IMR-90 (cell line): ENCODE data around the gene STON2. TPM values are rescaled to one million over a fixed set of nuclear protein-coding genes. Genes with fewer than 3 reads are reported as not detected.

ENCODE experiments used
- ATAC-seq: fragments of 200-7000 bp; cut with Tn5 transposase; 2 replicates; pipeline ENCODE4 v1.9.1; 2020; ENCODE audit warnings: low read depth, mild to moderate bottlenecking, moderate library complexity
- BruUV-seq: library from RNA; stranded (reverse); fragments of 400-500 nt; replicated peaks from 2 replicates; lab custom pipeline; 2021; lab: Mats Ljungman, UMichigan
- CTCF ChIA-PET: fragments of 300-600 bp; formaldehyde crosslinking; extraction: SDS; loops from one replicate; lab custom pipeline; 2021; ENCODE audit warnings: antibody characterized with exemption; lab: Yijun Ruan, JAX
- POLR2A ChIA-PET: fragments of 300-600 bp; sonication (Branson Sonifier 250); formaldehyde crosslinking; loops from one replicate; lab custom pipeline; 2022; ENCODE audit warnings: antibody characterized with exemption; ENCODE audit not compliant: unreplicated experiment; lab: Charles Lee
- DNase-seq: peaks from one replicate; pipeline ENCODE4 v3.0.0; 2013
- H2AFZ ChIP-seq: replicated peaks from 2 replicates; pipeline ENCODE3; 2013; ENCODE audit warnings: low read length, mild to moderate bottlenecking; ENCODE audit not compliant: poor library complexity
- H2AK5ac ChIP-seq: 2 replicates; pipeline ENCODE4 v1.6.1; 2013; ENCODE audit warnings: low read depth, low read length, inconsistent platforms
- H2AK9ac ChIP-seq: replicated peaks from 2 replicates; pipeline ENCODE3; 2013; ENCODE audit warnings: mild to moderate bottlenecking, low read depth, low read length, moderate library complexity; ENCODE audit not compliant: poor library complexity
- H2BK120ac ChIP-seq: 2 replicates; pipeline ENCODE4 v1.6.1; 2013; ENCODE audit warnings: low read depth, low read length, inconsistent platforms
- H2BK15ac ChIP-seq: 3 replicates; pipeline ENCODE4 v1.6.1; 2013; ENCODE audit warnings: low read depth, low read length, inconsistent platforms
- H2BK20ac ChIP-seq: 2 replicates; pipeline ENCODE4 v1.6.1; 2013; ENCODE audit warnings: low read depth, mild to moderate bottlenecking, inconsistent platforms, low read length, moderate library complexity
- H2BK5ac ChIP-seq: 2 replicates; pipeline ENCODE4 v1.6.1; 2013; ENCODE audit warnings: mild to moderate bottlenecking, low read depth, low read length, inconsistent platforms; ENCODE audit not compliant: poor library complexity, severe bottlenecking
- H3K14ac ChIP-seq: replicated peaks from 2 replicates; pipeline ENCODE4 v1.6.1; 2013; ENCODE audit warnings: low read depth, low read length, inconsistent platforms
- H3K18ac ChIP-seq: 2 replicates; pipeline ENCODE4 v1.6.1; 2013; ENCODE audit warnings: low read depth, low read length, control low read depth
- H3K23ac ChIP-seq: 2 replicates; pipeline ENCODE4 v1.6.1; 2013; ENCODE audit warnings: low read depth, low read length, inconsistent platforms
- H3K27ac ChIP-seq: 2 replicates; pipeline ENCODE4 v1.5.1; 2013; ENCODE audit warnings: mild to moderate bottlenecking, control low read depth, low read length; ENCODE audit not compliant: insufficient read depth
- H3K27me3 ChIP-seq: 2 replicates; pipeline ENCODE4 v1.6.1; 2013; ENCODE audit warnings: low read length; ENCODE audit not compliant: control insufficient read depth, insufficient read depth
- H3K36me3 ChIP-seq: 2 replicates; pipeline ENCODE4 v1.6.1; 2013; ENCODE audit warnings: low read length, mixed read lengths; ENCODE audit not compliant: control insufficient read depth, insufficient read depth
- H3K4ac ChIP-seq: 2 replicates; pipeline ENCODE4 v1.6.1; 2013; ENCODE audit warnings: low read depth, low read length, inconsistent platforms
- H3K4me1 ChIP-seq: 2 replicates; pipeline ENCODE4 v1.6.1; 2013; ENCODE audit warnings: low read length, mixed read lengths; ENCODE audit not compliant: control insufficient read depth, insufficient read depth
- H3K4me2 ChIP-seq: 2 replicates; pipeline ENCODE4 v1.6.1; 2013; ENCODE audit warnings: low read depth, mild to moderate bottlenecking, control low read depth, low read length, moderate library complexity
- H3K4me3 ChIP-seq: 2 replicates; pipeline ENCODE4 v1.5.1; 2013; ENCODE audit warnings: low read depth, mild to moderate bottlenecking, control low read depth, low read length, moderate library complexity; ENCODE audit not compliant: insufficient read depth
- H3K56ac ChIP-seq: 2 replicates; pipeline ENCODE4 v1.6.1; 2013; ENCODE audit warnings: low read length, inconsistent platforms; ENCODE audit not compliant: insufficient read depth; ENCODE audit errors: extremely low read depth
- H3K79me1 ChIP-seq, 2 experiments: 2 replicates each; pipeline ENCODE4 v1.6.1; 2013; ENCODE audit warnings: low read length in 2 of 2, inconsistent platforms in 1 of 2, low read depth in 1 of 2
- H3K9ac ChIP-seq: 2 replicates; pipeline ENCODE4 v1.6.1; 2013; ENCODE audit warnings: low read depth, low read length, control low read depth
- H3K9me1 ChIP-seq: 2 replicates; pipeline ENCODE4 v1.6.1; 2013; ENCODE audit warnings: low read length, inconsistent platforms; ENCODE audit not compliant: insufficient read depth
- H3K9me3 ChIP-seq: 2 replicates; pipeline ENCODE4 v1.6.1; 2013; ENCODE audit warnings: low read length; ENCODE audit not compliant: control insufficient read depth, insufficient read depth
- H4K20me1 ChIP-seq: 2 replicates; pipeline ENCODE4 v1.6.1; 2013; ENCODE audit warnings: low read length, inconsistent platforms; ENCODE audit not compliant: insufficient read depth
- H4K5ac ChIP-seq: 2 replicates; pipeline ENCODE4 v1.6.1; 2013; ENCODE audit warnings: mild to moderate bottlenecking, low read depth, low read length, control low read depth
- H4K8ac ChIP-seq, 2 experiments: 2 replicates each; pipeline ENCODE4 v1.6.1; 2013; ENCODE audit warnings: low read depth in 2 of 2, low read length in 2 of 2, control low read depth in 1 of 2, inconsistent platforms in 1 of 2
- H4K91ac ChIP-seq: 2 replicates; pipeline ENCODE4 v1.6.1; 2013; ENCODE audit warnings: low read depth, low read length, inconsistent platforms; ENCODE audit not compliant: insufficient read depth
- RAD21 ChIP-seq: IDR thresholded peaks from 2 replicates; pipeline ENCODE4 v1.6.1; 2012; ENCODE audit warnings: low read length, improper control_type of control experiment
- RCOR1 ChIP-seq: IDR thresholded peaks from 2 replicates; pipeline ENCODE4 v1.6.1; 2012; ENCODE audit warnings: mild to moderate bottlenecking, low read length, improper control_type of control experiment; ENCODE audit not compliant: insufficient replicate concordance
- RFX5 ChIP-seq: IDR thresholded peaks from 2 replicates; pipeline ENCODE4 v1.8.0; 2012; ENCODE audit warnings: low read depth, mild to moderate bottlenecking, low read length, moderate library complexity
- WGBS, 2 experiments: methylation state at CpG; one replicate each; pipeline versions ENCODE4 v1.1.5 to v1.1.7; 2013; ENCODE audit warnings: missing lambda C conversion rate in 2 of 2; ENCODE audit not compliant: insufficient read length in 1 of 2; ENCODE audit errors: extremely low coverage in 2 of 2; 5-methylcytosine and 5-hydroxymethylcytosine counted together
- dilution Hi-C: fragments of 300-500 bp; cut with HindIII; formaldehyde crosslinking; loops from one replicate; pipeline ENCODE4 v1.14.3; 2018; ENCODE audit warnings: low sequenced_read_pairs; ENCODE audit not compliant: unreplicated experiment
- in situ Hi-C: fragments of 300-500 bp; cut with MboI; formaldehyde crosslinking; loops from 3 replicates; pipeline ENCODE4 v1.14.3; 2019; ENCODE audit warnings: low sequenced_read_pairs, inconsistent platforms, mixed read lengths
- intact Hi-C: fragments of 100-400 bp; cut with micrococcal nuclease; formaldehyde crosslinking; loops from 2 replicates; pipeline ENCODE4 v1.10.0; 2022
- polyA plus RNA-seq, 3 experiments: library from polyadenylated mRNA; depleted of rRNA; stranded (reverse); fragments of >200 nt; gene quantifications; 2 replicates each; pipeline ENCODE4 v1.2.3, GENCODE V29; 2012; ENCODE audit warnings: low replicate concordance in 1 of 3
- total RNA-seq: library from RNA; depleted of rRNA; stranded (reverse); fragments of >200 nt; gene quantifications from 2 replicates; pipeline ENCODE4 v1.2.3, GENCODE V29; 2012
- TF ChIP-seq, protein P1 (sequence below): conservative IDR thresholded peaks from 2 replicates; pipeline ENCODE4 v1.5.1; 2012; ENCODE audit warnings: mild to moderate bottlenecking, low read depth, low read length, improper control_type of control experiment

Gene STON2
- total and polyA plus RNA-seq, 2 of the 4 experiments (the other 2 are of a cell fraction): not detected

DNA sequence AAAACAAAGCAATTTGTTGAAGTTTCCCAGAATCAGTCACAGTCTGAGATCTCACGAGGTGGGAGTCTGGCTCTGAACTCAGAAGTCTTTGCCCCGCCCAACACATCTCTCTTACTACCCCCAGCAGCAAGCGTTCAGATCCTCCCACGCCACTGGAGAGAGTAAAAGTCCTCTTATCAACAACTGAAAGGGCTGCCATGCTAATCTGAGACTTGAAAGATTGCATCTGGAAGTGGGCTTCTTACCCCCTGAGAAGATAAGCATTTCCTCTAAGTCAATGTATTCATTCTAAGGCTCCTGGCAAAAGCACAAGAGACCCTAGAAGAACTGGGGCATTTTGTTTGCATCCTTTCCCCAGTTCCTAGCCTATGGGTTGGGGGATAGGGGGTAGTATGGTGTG, 34.1 kb upstream of the STON2 start:
- Histone ChIP-seq H3K4me2 (no peak overlapping the region), H3K9me3 (no peaks in the 10 kb centered on the region), H3K18ac (no peak overlapping the region), H3K14ac (no peak overlapping the region), H2BK20ac (no peak overlapping the region), H2BK5ac (no peak overlapping the region), H3K79me1 (no peaks in the 10 kb centered on the region), H2AK5ac (no peak overlapping the region), H4K8ac (no peak overlapping the region), H3K9me1 (no peaks in the 10 kb centered on the region), H4K5ac (no peak overlapping the region), H3K4me3 (no peak overlapping the region), H3K23ac (no peak overlapping the region), H3K27ac (no peak overlapping the region), H3K27me3 (peaks cover 46% of the 10 kb centered on the region), H3K4me1 (no peaks in the 10 kb centered on the region; the same call in 1 of the 2 replicates), H2BK120ac (no peak overlapping the region), H3K9ac (no peak overlapping the region), H2AFZ (no peak overlapping the region), H4K20me1 (no peaks in the 10 kb centered on the region), H3K36me3 (no peaks in the 10 kb centered on the region), H2BK15ac (no peak overlapping the region), H3K4ac (no peak overlapping the region), H4K91ac (no peak overlapping the region), H3K56ac (no peak overlapping the region), H2AK9ac (no peak overlapping the region)
- dilution Hi-C loops (no loop called here), in situ Hi-C loops (no loop called here), intact Hi-C loops (no loop called here)
- DNase-seq: no peak
- BruUV-seq: no TSS peak
- ChIA-PET POLR2A (no interaction called here), CTCF (no interaction called here)
- ATAC-seq: no peak
- WGBS, 2 experiments: no CpG with 5 or more reads among the region's 4 CpGs
- no peak for TF ChIP-seq RFX5
- TF ChIP-seq RAD21: no peak
- TF ChIP-seq RCOR1: no peak
- TF ChIP-seq, protein P1, sequence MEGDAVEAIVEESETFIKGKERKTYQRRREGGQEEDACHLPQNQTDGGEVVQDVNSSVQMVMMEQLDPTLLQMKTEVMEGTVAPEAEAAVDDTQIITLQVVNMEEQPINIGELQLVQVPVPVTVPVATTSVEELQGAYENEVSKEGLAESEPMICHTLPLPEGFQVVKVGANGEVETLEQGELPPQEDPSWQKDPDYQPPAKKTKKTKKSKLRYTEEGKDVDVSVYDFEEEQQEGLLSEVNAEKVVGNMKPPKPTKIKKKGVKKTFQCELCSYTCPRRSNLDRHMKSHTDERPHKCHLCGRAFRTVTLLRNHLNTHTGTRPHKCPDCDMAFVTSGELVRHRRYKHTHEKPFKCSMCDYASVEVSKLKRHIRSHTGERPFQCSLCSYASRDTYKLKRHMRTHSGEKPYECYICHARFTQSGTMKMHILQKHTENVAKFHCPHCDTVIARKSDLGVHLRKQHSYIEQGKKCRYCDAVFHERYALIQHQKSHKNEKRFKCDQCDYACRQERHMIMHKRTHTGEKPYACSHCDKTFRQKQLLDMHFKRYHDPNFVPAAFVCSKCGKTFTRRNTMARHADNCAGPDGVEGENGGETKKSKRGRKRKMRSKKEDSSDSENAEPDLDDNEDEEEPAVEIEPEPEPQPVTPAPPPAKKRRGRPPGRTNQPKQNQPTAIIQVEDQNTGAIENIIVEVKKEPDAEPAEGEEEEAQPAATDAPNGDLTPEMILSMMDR: no peak
